ENCODE measurements around the gene EFL1. TPM values are rescaled to one million over a fixed set of nuclear protein-coding genes. Genes with fewer than 3 reads are reported as not detected.

Gene EFL1
- total RNA-seq, 1 donor from 2014 or later, result 17.2 TPM

DNA sequence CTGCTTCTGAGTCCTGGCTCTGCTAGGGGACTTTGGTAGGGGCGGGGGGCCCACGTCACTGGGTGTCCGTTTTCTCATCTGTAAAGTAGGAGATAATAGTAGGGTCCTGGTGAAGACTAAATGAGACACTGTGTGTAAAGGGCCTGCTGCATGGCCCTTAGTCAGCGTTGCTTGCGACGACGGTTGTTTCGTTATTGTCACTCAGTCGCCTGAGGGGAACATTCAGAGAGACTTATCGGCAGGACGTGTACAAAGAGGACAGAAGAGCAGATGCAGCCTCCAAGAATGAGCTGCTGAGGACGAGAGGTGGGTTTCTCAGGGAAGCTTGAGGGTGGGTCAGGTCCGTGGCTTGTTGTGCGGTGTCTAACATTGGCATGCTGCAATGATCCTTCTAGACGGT is 163.9 kb downstream of the EFL1 start:
- DNase-seq, result no peak
- peaks cover 4% of the 10 kb centered on the region for H3K9me3 Mint-ChIP-seq (ENCODE audit: unreplicated experiment)
- no peak overlapping the region for H3K4me3 Mint-ChIP-seq (ENCODE audit: unreplicated experiment)
- H3K36me3 Mint-ChIP-seq (ENCODE audit: unreplicated experiment), result no peaks in the 10 kb centered on the region
- peaks cover 3% of the 10 kb centered on the region for H3K4me1 Mint-ChIP-seq (ENCODE audit: low read depth, unreplicated experiment)
- H3K27ac Mint-ChIP-seq (ENCODE audit: unreplicated experiment), result no peak overlapping the region
- H3K27me3 Mint-ChIP-seq (ENCODE audit: unreplicated experiment), result peaks cover 4% of the 10 kb centered on the region
- TF ChIP-seq, protein P1, sequence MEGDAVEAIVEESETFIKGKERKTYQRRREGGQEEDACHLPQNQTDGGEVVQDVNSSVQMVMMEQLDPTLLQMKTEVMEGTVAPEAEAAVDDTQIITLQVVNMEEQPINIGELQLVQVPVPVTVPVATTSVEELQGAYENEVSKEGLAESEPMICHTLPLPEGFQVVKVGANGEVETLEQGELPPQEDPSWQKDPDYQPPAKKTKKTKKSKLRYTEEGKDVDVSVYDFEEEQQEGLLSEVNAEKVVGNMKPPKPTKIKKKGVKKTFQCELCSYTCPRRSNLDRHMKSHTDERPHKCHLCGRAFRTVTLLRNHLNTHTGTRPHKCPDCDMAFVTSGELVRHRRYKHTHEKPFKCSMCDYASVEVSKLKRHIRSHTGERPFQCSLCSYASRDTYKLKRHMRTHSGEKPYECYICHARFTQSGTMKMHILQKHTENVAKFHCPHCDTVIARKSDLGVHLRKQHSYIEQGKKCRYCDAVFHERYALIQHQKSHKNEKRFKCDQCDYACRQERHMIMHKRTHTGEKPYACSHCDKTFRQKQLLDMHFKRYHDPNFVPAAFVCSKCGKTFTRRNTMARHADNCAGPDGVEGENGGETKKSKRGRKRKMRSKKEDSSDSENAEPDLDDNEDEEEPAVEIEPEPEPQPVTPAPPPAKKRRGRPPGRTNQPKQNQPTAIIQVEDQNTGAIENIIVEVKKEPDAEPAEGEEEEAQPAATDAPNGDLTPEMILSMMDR (IDR thresholded peaks at IDR 0.05; ENCODE audit: partially characterized antibody, unreplicated experiment), result no peak

DNA sequence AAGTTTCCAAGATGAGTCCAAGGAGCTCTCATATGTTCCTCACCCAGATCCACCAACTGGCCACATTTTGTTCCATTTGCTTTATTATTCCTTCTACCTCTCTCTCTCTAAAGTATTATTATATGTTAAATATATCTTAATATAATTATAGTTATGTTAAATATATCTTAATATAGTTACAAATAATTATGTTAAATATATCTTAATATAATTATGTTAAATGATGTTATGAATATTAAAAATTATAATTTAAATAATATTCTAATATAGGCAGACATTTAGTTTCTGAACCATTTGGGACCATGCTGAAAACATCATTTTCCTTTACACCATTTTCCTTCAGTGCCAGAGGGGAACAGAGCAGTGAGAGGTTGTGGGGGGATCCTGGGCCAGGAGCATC is 166.7 kb downstream of the EFL1 start:
- H3K27ac Mint-ChIP-seq (ENCODE audit: unreplicated experiment), result no peak overlapping the region
- no peak for DNase-seq
- H3K4me3 Mint-ChIP-seq (ENCODE audit: unreplicated experiment), result no peak overlapping the region
- peaks cover 1% of the 10 kb centered on the region for H3K9me3 Mint-ChIP-seq (ENCODE audit: unreplicated experiment)
- H3K4me1 Mint-ChIP-seq (ENCODE audit: low read depth, unreplicated experiment), result no peaks in the 10 kb centered on the region
- H3K27me3 Mint-ChIP-seq (ENCODE audit: unreplicated experiment), result peaks cover 2% of the 10 kb centered on the region
- H3K36me3 Mint-ChIP-seq (ENCODE audit: unreplicated experiment), result peaks cover 4% of the 10 kb centered on the region
- TF ChIP-seq, protein P1 (IDR thresholded peaks at IDR 0.05; ENCODE audit: partially characterized antibody, unreplicated experiment), result no peak

DNA sequence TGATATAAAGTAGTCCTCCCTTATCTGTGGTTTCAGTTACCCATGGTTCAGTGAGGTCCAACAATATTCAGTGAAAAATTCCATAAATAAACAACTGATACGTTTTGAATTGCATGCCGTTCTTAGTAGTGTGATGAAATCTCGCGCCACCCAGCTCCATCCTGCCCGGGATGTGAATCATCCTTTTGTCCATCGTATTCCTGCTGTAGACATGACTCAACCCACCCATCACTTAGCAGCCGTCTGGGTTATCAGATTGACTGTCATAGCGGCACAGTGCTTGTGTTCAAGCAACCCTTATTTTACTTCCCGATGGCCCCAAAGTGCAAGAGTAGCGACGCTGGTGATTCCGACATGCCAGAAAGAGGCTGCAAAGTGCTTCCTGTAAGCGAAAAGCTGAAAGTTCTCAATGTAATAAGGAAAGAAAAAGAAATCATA is 168.7 kb downstream of the EFL1 start:
- Mint-ChIP-seq H3K27ac (ENCODE audit: unreplicated experiment) (no peak overlapping the region), H3K9me3 (ENCODE audit: unreplicated experiment) (peaks cover 1% of the 10 kb centered on the region), H3K4me1 (ENCODE audit: low read depth, unreplicated experiment) (no peaks in the 10 kb centered on the region), H3K36me3 (ENCODE audit: unreplicated experiment) (peaks cover 4% of the 10 kb centered on the region), H3K4me3 (ENCODE audit: unreplicated experiment) (no peak overlapping the region), H3K27me3 (ENCODE audit: unreplicated experiment) (peaks cover 4% of the 10 kb centered on the region)
- TF ChIP-seq, protein P1 (IDR thresholded peaks at IDR 0.05; ENCODE audit: partially characterized antibody, unreplicated experiment), result no peak
- DNase-seq, result no peak

DNA sequence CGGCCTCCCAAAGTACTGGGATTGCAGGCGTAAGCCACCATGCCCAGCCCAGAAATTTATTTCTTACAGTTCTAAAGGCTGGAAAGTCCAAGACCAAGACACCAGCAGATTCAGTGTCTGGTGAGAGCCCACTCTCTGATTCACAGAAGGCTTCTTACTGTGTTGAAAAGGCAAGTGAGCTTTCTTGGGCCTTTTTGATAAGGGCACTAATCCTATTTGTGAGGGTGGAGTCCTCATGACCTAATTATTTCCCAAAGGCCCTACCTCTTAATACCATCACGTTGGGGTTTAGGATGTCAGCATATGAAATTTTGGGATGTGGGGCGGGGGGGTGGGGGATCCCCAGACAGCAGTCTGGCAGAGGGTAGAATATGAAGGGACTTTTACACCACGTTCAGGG is 169.2 kb downstream of the EFL1 start:
- H3K9me3 Mint-ChIP-seq (ENCODE audit: unreplicated experiment), result peaks cover 1% of the 10 kb centered on the region
- no peaks in the 10 kb centered on the region for H3K4me1 Mint-ChIP-seq (ENCODE audit: low read depth, unreplicated experiment)
- H3K27ac Mint-ChIP-seq (ENCODE audit: unreplicated experiment), result no peak overlapping the region
- H3K27me3 Mint-ChIP-seq (ENCODE audit: unreplicated experiment), result peaks cover 1% of the 10 kb centered on the region
- DNase-seq, result no peak
- H3K4me3 Mint-ChIP-seq (ENCODE audit: unreplicated experiment), result no peak overlapping the region
- TF ChIP-seq, protein P1 (IDR thresholded peaks at IDR 0.05; ENCODE audit: partially characterized antibody, unreplicated experiment), result no peak
- H3K36me3 Mint-ChIP-seq (ENCODE audit: unreplicated experiment), result peaks cover 4% of the 10 kb centered on the region

DNA sequence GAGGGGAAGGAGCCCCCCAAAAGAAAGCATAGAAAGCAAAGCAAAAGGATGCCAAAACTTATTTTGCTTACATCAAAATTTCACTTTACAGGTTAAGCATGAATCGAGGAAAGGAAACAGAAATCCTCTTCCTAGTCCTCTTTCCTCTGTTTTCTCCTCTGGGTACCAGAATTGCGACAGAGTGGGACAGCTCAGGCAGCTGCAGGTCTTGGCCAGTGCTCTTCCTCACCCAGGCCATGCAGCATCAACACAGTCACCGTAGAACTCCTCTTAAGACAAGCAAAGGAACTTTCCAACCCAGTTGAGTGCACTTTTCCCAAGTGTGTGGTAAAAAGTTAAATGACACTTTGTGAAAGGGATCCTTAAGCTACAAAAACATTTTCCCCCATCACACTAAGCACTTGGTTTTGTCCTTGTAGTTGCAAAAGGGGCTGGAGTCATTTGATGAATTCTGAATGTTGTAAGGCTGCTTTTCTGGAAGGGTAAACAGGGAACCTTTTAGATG is 170.8 kb downstream of the EFL1 start:
- H3K27ac Mint-ChIP-seq (ENCODE audit: unreplicated experiment), result no peak overlapping the region

More for the DNA sequence above, 170.8 kb downstream of the EFL1 start:
- DNase-seq, result no peak
- Mint-ChIP-seq H3K4me3 (ENCODE audit: unreplicated experiment) (no peak overlapping the region), H3K36me3 (ENCODE audit: unreplicated experiment) (peaks cover 4% of the 10 kb centered on the region), H3K9me3 (ENCODE audit: unreplicated experiment) (peaks cover 4% of the 10 kb centered on the region), H3K27me3 (ENCODE audit: unreplicated experiment) (peaks cover 5% of the 10 kb centered on the region), H3K4me1 (ENCODE audit: low read depth, unreplicated experiment) (no peaks in the 10 kb centered on the region)
- TF ChIP-seq, protein P1 (IDR thresholded peaks at IDR 0.05; ENCODE audit: partially characterized antibody, unreplicated experiment), result no peak

Data from glutamatergic neuron (in vitro differentiated cells).